OCI-LY3 (cell line): ENCODE data around the gene KCNA2.

Experiments used
- CTCF ChIP-seq: fragments of 200-600, 300-600 bp; sonication (generic); IDR thresholded peaks from 2 replicates; pipeline ENCODE4 v1.5.1; 2014; ENCODE audit warnings: antibody characterized with exemption, low read length, low read depth
- EZH2phosphoT487 ChIP-seq: fragments of 200-600 bp; shearing (Covaris generic); IDR thresholded peaks from 2 replicates; pipeline ENCODE4 v1.6.1; 2018; ENCODE audit warnings: antibody characterized with exemption, mixed run types, low read depth

DNA sequence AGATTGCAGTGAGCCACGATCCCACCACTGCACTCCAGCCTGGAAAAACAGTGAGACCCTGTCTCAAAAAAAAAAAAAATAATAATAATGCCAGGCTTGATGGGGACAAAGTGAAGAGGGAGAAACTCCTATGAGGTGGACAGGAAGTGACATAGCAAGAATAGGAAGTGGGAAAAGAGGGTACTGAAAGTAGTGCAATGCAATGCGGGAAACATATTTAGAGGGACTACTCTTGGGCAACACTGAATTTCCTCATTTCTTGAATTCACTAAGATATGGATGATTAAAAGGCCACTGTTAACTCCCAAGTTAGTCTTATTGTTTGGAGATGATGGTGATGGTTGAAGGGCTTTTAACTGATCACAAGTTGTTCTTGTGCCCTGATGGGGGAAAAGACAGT lies 21.6 kb upstream of the KCNA2 start:
- TF ChIP-seq CTCF: no peak
- no peak for TF ChIP-seq EZH2phosphoT487
